CD4-positive, alpha-beta T cell (primary cell): Measurements from ENCODE around the gene MAGI1. TPM values are rescaled to one million over a fixed set of nuclear protein-coding genes. Genes with fewer than 3 reads are reported as not detected.

Experiments
- ATAC-seq: fragments of 200-7000 bp; cut with Tn5 transposase; one replicate; pipeline ENCODE4 v1.10.0; 2022; ENCODE audit warnings: mild to moderate bottlenecking; ENCODE audit not compliant: poor library complexity
- CTCF ChIA-PET: fragments of 350-600 bp; sonication (Branson Sonifier 250); formaldehyde crosslinking; loops from one replicate; lab custom pipeline; 2021; ENCODE audit warnings: antibody characterized with exemption, inconsistent platforms; lab: Charles Lee
- POLR2A ChIA-PET: fragments of 350-600 bp; sonication (Branson Sonifier 250); formaldehyde crosslinking; loops from one replicate; lab custom pipeline; 2021; ENCODE audit warnings: antibody characterized with exemption, inconsistent platforms; lab: Charles Lee
- DNase-seq, 14 experiments: peaks; one replicate each; pipeline ENCODE4 v3.0.0-alpha.2; 2013 to 2020; ENCODE audit warnings: mixed read lengths in 2 of 14
- H3K27ac ChIP-seq, 2 donors: one replicate each; pipeline versions ENCODE4 v1.5.1 to v1.7.0; 2013; ENCODE audit warnings: low read length in 2 of 2, low read depth in 1 of 2, mild to moderate bottlenecking in 1 of 2
- H3K27me3 ChIP-seq, 2 experiments: 1 replicate in 1 of 2; 2 replicates in 1 of 2; pipeline versions ENCODE4 v1.6.1 to v1.7.0; 2013; ENCODE audit warnings: low read length in 2 of 2, control low read depth in 1 of 2, mild to moderate bottlenecking in 1 of 2, moderate library complexity in 1 of 2; ENCODE audit not compliant: insufficient read depth in 2 of 2, control insufficient read depth in 1 of 2
- H3K36me3 ChIP-seq: one replicate; pipeline ENCODE4 v1.6.1; 2013; ENCODE audit warnings: low read length, control low read depth; ENCODE audit not compliant: insufficient read depth
- H3K4me1 ChIP-seq: one replicate; pipeline ENCODE4 v1.6.1; 2013; ENCODE audit warnings: low read length, control low read depth; ENCODE audit not compliant: insufficient read depth
- H3K4me3 ChIP-seq: one replicate; pipeline ENCODE4 v1.5.1; 2013; ENCODE audit warnings: mild to moderate bottlenecking, low read length, moderate library complexity
- H3K9me3 ChIP-seq, 2 experiments: 1 replicate in 1 of 2; 2 replicates in 1 of 2; pipeline versions ENCODE4 v1.6.1 to v1.7.0; 2013; ENCODE audit warnings: low read length in 2 of 2, mild to moderate bottlenecking in 2 of 2, control low read depth in 1 of 2, moderate library complexity in 1 of 2; ENCODE audit not compliant: control insufficient read depth in 1 of 2, insufficient read depth in 1 of 2
- H3K27ac Mint-ChIP-seq: one replicate; pipeline ENCODE4 v1.8.0; 2020; ENCODE audit warnings: mixed read lengths
- H3K27me3 Mint-ChIP-seq: one replicate; pipeline ENCODE4 v1.8.0; 2021; ENCODE audit warnings: mixed read lengths
- H3K36me3 Mint-ChIP-seq: one replicate; pipeline ENCODE4 v1.8.0; 2021; ENCODE audit warnings: low read depth, mixed read lengths
- H3K4me1 Mint-ChIP-seq: one replicate; pipeline ENCODE4 v1.8.0; 2021; ENCODE audit warnings: low read depth, mixed read lengths
- H3K4me3 Mint-ChIP-seq: one replicate; pipeline ENCODE4 v1.8.0; 2020; ENCODE audit warnings: mild to moderate bottlenecking, mixed read lengths
- H3K9me3 Mint-ChIP-seq: one replicate; pipeline ENCODE4 v1.8.0; 2020; ENCODE audit warnings: mixed read lengths
- intact Hi-C, 2 experiments: fragments of 100-400 bp; cut with DNase I in 1 of 2; cut with micrococcal nuclease in 1 of 2; formaldehyde crosslinking; loops; one replicate each; pipeline versions ENCODE4 v1.15.1 to v1.9.0; 2023 to 2025; cut with DNase I, micrococcal nuclease
- total RNA-seq, 174 experiments: library from RNA in 2 of 174; stranded (reverse) in 2 of 174; gene quantifications; one replicate each; pipeline ENCODE4 v1.2.3 and lab custom pipeline; 2021 to 2026
- TF ChIP-seq, protein P1 (sequence below): fragments of 200-600 bp; IDR thresholded peaks from one replicate; pipeline ENCODE4 v1.8.0; 2022; ENCODE audit warnings: antibody characterized with exemption, mild to moderate bottlenecking

MAGI1 gene
- total RNA-seq, 2 experiments from 2014 or later: not detected

DNA sequence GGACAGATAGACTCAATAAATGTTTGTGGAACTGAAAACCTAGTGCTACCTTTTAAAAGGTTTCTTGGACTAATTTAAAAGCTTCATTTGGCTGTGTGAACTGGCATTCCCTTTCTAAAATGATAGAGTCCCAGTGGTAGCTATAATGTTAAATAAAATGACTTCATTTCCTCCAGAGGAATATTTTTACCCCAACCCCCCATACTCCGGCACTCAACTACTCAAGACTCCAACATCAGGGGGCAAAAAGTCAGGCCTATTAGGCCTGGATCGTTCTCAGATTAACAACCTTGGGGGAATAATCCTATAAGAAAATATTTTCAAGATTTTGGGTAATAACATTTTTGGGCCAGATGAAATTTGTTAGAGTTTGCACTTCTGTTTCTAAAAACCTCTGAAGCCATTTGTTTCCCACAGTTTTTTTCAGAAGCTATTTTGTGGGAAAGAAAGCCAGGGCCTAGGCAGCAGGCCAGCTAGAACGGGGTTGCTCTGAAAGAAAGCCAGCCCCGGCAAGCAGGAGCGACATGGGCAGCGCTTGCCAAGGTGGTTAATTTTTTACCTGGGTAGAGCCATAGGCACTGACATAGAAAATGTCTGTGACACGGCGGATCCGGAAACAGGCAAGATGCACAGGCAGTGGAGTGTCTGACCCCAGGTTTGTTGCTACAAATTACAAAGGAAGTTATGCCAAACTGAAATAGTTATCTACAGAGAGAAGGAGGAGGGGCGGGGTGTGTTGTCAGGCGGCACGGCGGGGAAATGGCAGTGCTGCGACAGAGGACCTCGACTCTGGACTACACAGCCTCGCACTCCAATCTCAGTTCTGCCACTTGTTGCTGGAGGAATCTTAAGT is 84.6 kb downstream of the MAGI1 start:
- H3K27ac Mint-ChIP-seq: no peak overlapping the region
- no peak overlapping the region for H3K4me3 Mint-ChIP-seq
- ATAC-seq (no peak), DNase-seq (no peak)
- H3K27me3 ChIP-seq: no peaks in the 10 kb centered on the region
- no peaks in the 10 kb centered on the region for H3K36me3 Mint-ChIP-seq
- peaks cover 5% of the 10 kb centered on the region for H3K9me3 Mint-ChIP-seq
- H3K36me3 ChIP-seq: no peaks in the 10 kb centered on the region
- POLR2A ChIA-PET: no interaction called here
- CTCF ChIA-PET: interaction anchor here (0.6 kb wide), 1 partner anchor 171 kb away, joined by 3 read pairs; no protein-coding TSS in a partner anchor
- no peaks in the 10 kb centered on the region for H3K4me1 Mint-ChIP-seq
- H3K9me3 ChIP-seq: peaks cover 0 to 9% of the 10 kb centered on the region in 2 experiments
- H3K4me3 ChIP-seq: no peak overlapping the region
- TF ChIP-seq, protein P1, sequence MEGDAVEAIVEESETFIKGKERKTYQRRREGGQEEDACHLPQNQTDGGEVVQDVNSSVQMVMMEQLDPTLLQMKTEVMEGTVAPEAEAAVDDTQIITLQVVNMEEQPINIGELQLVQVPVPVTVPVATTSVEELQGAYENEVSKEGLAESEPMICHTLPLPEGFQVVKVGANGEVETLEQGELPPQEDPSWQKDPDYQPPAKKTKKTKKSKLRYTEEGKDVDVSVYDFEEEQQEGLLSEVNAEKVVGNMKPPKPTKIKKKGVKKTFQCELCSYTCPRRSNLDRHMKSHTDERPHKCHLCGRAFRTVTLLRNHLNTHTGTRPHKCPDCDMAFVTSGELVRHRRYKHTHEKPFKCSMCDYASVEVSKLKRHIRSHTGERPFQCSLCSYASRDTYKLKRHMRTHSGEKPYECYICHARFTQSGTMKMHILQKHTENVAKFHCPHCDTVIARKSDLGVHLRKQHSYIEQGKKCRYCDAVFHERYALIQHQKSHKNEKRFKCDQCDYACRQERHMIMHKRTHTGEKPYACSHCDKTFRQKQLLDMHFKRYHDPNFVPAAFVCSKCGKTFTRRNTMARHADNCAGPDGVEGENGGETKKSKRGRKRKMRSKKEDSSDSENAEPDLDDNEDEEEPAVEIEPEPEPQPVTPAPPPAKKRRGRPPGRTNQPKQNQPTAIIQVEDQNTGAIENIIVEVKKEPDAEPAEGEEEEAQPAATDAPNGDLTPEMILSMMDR: no peak
- no peak overlapping the region for H3K27ac ChIP-seq
- intact Hi-C loops: no loop called here
- H3K4me1 ChIP-seq: no peaks in the 10 kb centered on the region
- H3K27me3 Mint-ChIP-seq: peaks cover 2% of the 10 kb centered on the region

DNA sequence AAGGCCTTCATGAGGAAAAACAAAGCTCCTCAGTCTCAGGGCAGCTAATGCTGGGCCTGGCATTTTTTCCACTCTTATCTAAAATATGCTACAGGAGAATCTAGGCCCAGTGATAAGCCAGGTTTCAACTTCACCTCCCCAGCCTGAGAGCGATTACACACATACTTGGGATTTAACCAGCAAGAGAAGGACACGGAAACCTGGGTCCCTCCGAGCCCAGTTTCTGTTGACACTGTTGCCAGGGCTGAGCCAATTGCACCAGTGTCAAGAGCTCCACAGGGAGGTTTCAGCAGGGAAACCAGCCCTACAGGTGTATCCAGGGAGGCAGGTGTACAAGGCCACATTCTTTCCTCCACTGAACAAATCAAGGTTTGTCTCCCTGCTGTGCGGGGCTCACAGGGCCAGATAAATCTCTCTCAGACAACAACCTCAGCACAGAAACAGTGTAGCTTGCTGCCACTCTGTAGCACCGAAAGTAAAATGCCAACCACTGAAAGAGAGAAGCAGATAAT is 85.4 kb downstream of the MAGI1 start:
- Mint-ChIP-seq H3K4me1 (no peaks in the 10 kb centered on the region), H3K9me3 (peaks cover 3% of the 10 kb centered on the region), H3K27ac (no peak overlapping the region), H3K4me3 (no peak overlapping the region), H3K36me3 (no peaks in the 10 kb centered on the region), H3K27me3 (peaks cover 5% of the 10 kb centered on the region)
- intact Hi-C loops: no loop called here
- H3K36me3 ChIP-seq: no peaks in the 10 kb centered on the region
- H3K27me3 ChIP-seq: no peaks in the 10 kb centered on the region
- ATAC-seq: no peak
- DNase-seq: no peak
- H3K27ac ChIP-seq: no peak overlapping the region
- POLR2A ChIA-PET: no interaction called here
- no peak overlapping the region for H3K4me3 ChIP-seq
- H3K4me1 ChIP-seq: no peaks in the 10 kb centered on the region
- CTCF ChIA-PET: no interaction called here
- TF ChIP-seq, protein P1: no peak
- peaks cover 0 to 9% of the 10 kb centered on the region in 2 experiments for H3K9me3 ChIP-seq

DNA sequence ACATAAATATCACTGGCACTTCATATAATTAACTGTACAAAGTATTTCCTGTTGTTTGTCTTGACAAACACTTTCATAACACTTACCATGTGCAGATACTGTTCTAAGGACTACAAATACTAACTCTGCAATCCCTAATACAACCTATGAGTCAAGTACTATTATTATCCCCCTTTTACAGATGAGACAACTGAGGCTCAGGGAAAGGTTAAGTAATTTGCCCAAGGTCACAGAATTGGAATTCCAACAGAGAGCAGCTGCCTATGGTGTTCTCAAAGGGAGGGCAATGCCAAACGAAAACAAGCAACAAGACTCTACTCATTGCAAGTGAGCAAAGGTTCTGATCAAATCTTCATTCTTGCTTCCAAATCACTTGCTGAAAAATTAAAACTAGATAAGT is 85.9 kb downstream of the MAGI1 start:
- ChIA-PET POLR2A (no interaction called here), CTCF (no interaction called here)
- H3K9me3 ChIP-seq: peaks cover 0 to 9% of the 10 kb centered on the region in 2 experiments
- DNase-seq (no peak), ATAC-seq (no peak)
- Mint-ChIP-seq H3K36me3 (no peaks in the 10 kb centered on the region), H3K27me3 (peaks cover 5% of the 10 kb centered on the region), H3K27ac (no peak overlapping the region), H3K4me3 (no peak overlapping the region), H3K9me3 (peaks cover 2% of the 10 kb centered on the region), H3K4me1 (no peaks in the 10 kb centered on the region)
- H3K4me3 ChIP-seq: no peak overlapping the region
- TF ChIP-seq, protein P1: no peak
- no peaks in the 10 kb centered on the region for H3K4me1 ChIP-seq
- H3K36me3 ChIP-seq: no peaks in the 10 kb centered on the region
- intact Hi-C loops: no loop called here
- H3K27ac ChIP-seq: no peak overlapping the region
- no peaks in the 10 kb centered on the region for H3K27me3 ChIP-seq
